HepG2 (cell line): ENCODE results near the gene MIF4GD. TPM values are rescaled to one million over a fixed set of nuclear protein-coding genes. Genes with fewer than 3 reads are reported as not detected.

Source experiments
- ATAC-seq: fragments of 200-7000 bp; cut with Tn5 transposase; 3 replicates; pipeline ENCODE4 v1.9.1; 2020; ENCODE audit warnings: mild to moderate bottlenecking, moderate library complexity
- BruUV-seq: library from RNA; stranded (reverse); fragments of 400-500 nt; replicated peaks from 2 replicates; lab custom pipeline; 2021; lab: Mats Ljungman, UMichigan
- CTCF ChIA-PET: fragments of 300-600 bp; formaldehyde crosslinking; extraction: SDS; loops from one replicate; lab custom pipeline; 2021; ENCODE audit warnings: low total read pairs, inconsistent platforms, low intra/inter-chr PET ratio; lab: Yijun Ruan, JAX
- POLR2A ChIA-PET: fragments of 350-600 bp; sonication (Branson Sonifier 250); formaldehyde crosslinking; loops from one replicate; lab custom pipeline; 2020; ENCODE audit warnings: antibody characterized with exemption, inconsistent platforms; lab: Yijun Ruan, JAX
- DNase-seq: peaks from one replicate; pipeline ENCODE4 v3.0.0-alpha.2; 2015; ENCODE audit warnings: low spot score
- FAIRE-seq: peaks from 3 replicates; lab custom pipeline; 2011; peaks lifted over from hg19 to GRCh38; lab: Jason Lieb, UNC
- H2AFZ ChIP-seq: one replicate; pipeline ENCODE4 v1.6.1; 2011; ENCODE audit warnings: low read length, inconsistent platforms
- H3K27ac ChIP-seq: fragments of 300-600 bp; 3 replicates; pipeline ENCODE4 v1.8.0; 2011; ENCODE audit warnings: mixed run types, mild to moderate bottlenecking, mixed read lengths, low read length, inconsistent platforms; ENCODE audit not compliant: insufficient read depth; ENCODE audit errors: extremely low read length
- H3K27me3 ChIP-seq, 2 experiments: fragments of 200-600 bp in 1 of 2; 2 replicates in 1 of 2; 3 replicates in 1 of 2; pipeline versions ENCODE4 v1.6.0 to v1.8.0; 2011; ENCODE audit warnings: low read length in 2 of 2, mild to moderate bottlenecking in 2 of 2, moderate library complexity in 2 of 2, inconsistent platforms in 1 of 2; ENCODE audit not compliant: insufficient read depth in 2 of 2, control insufficient read depth in 1 of 2
- H3K36me3 ChIP-seq, 2 experiments: fragments of 200-600 bp in 1 of 2; replicated peaks in 1 of 2; 2 replicates in 1 of 2; 3 replicates in 1 of 2; pipeline versions ENCODE4 v1.5.1 to v1.8.0; 2011; ENCODE audit warnings: low read length in 2 of 2, inconsistent platforms in 1 of 2; ENCODE audit not compliant: insufficient read depth in 2 of 2, control insufficient read depth in 1 of 2
- H3K4me1 ChIP-seq: 2 replicates; pipeline ENCODE4 v1.5.1; 2012; ENCODE audit warnings: low read length, inconsistent platforms; ENCODE audit not compliant: insufficient read depth
- H3K4me2 ChIP-seq: 2 replicates; pipeline ENCODE4 v1.6.0; 2011; ENCODE audit warnings: low read depth, low read length, inconsistent platforms
- H3K4me3 ChIP-seq, 3 experiments: fragments of 200-600 bp in 1 of 3; sonication (generic), shearing (Covaris generic) in 1 of 3; replicated peaks in 1 of 3; 2 replicates each; pipeline ENCODE4 v1.5.1; 2011 to 2016; ENCODE audit warnings: low read length in 3 of 3, inconsistent platforms in 2 of 3, low read depth in 2 of 3, mild to moderate bottlenecking in 2 of 3, control low read depth in 1 of 3, mixed read lengths in 1 of 3; ENCODE audit not compliant: insufficient read depth in 1 of 3
- H3K79me2 ChIP-seq: one replicate; pipeline ENCODE4 v1.6.1; 2011; ENCODE audit warnings: low read length, inconsistent platforms; ENCODE audit not compliant: insufficient read depth
- H3K9ac ChIP-seq: 2 replicates; pipeline ENCODE4 v1.6.0; 2011; ENCODE audit warnings: mild to moderate bottlenecking, low read depth, low read length, inconsistent platforms; ENCODE audit not compliant: insufficient read depth
- H3K9me3 ChIP-seq: 2 replicates; pipeline ENCODE4 v1.5.1; 2012; ENCODE audit warnings: mild to moderate bottlenecking, low read length
- H4K20me1 ChIP-seq: 2 replicates; pipeline ENCODE4 v1.6.0; 2011; ENCODE audit warnings: inconsistent platforms, mild to moderate bottlenecking, low read length, moderate library complexity; ENCODE audit not compliant: insufficient read depth
- HDAC2 ChIP-seq: sonication (generic); formaldehyde crosslinking; IDR thresholded peaks from 2 replicates; pipeline ENCODE4 v1.4.0; 2020; ENCODE audit warnings: missing genetic modification reagents
- RNF219 ChIP-seq: sonication (generic); formaldehyde crosslinking; IDR thresholded peaks from 2 replicates; pipeline ENCODE4 v1.5.0; 2020; ENCODE audit warnings: mild to moderate bottlenecking, missing genetic modification reagents
- SOX5 ChIP-seq: IDR thresholded peaks from 2 replicates; pipeline ENCODE4 v1.6.1; 2016; ENCODE audit warnings: borderline replicate concordance
- ZNF503 ChIP-seq: sonication (generic); formaldehyde crosslinking; IDR thresholded peaks from 2 replicates; pipeline ENCODE4 v1.4.0; 2020; ENCODE audit warnings: missing genetic modification reagents
- ZNF720 ChIP-seq: sonication (generic); formaldehyde crosslinking; IDR thresholded peaks from 2 replicates; pipeline ENCODE4 v1.4.0; 2020; ENCODE audit warnings: missing genetic modification reagents
- ZNF780A ChIP-seq: sonication (generic); formaldehyde crosslinking; IDR thresholded peaks from 2 replicates; pipeline ENCODE4 v1.8.0; 2022; ENCODE audit warnings: mild to moderate bottlenecking, missing genetic modification reagents, moderate library complexity
- WGBS: methylation state at CpG from one replicate; pipeline ENCODE4 v1.1.6; 2017; ENCODE audit warnings: low lambda C conversion rate; 5-methylcytosine and 5-hydroxymethylcytosine counted together
- in situ Hi-C: cut with HindIII; loops from 2 replicates; pipeline ENCODE4 v1.10.0; 2017; ENCODE audit warnings: low pct_unique_long_range_greater_than_20kb; ENCODE audit not compliant: extremely low pct_ligation_motif_present
- intact Hi-C: fragments of 100-400 bp; cut with micrococcal nuclease; formaldehyde crosslinking; loops from one replicate; pipeline ENCODE4 v1.10.0; 2022; ENCODE audit not compliant: unreplicated experiment
- polyA plus RNA-seq, 8 experiments: library from polyadenylated mRNA; depleted of rRNA in 3 of 8; stranded (reverse) in 7 of 8; unstranded in 1 of 8; fragments of >200 nt; fragmentation: Illumina TruSeq in 4 of 8; extraction: Trizol in 4 of 8; gene quantifications; 2 replicates each; pipeline versions ENCODE4 v1.2.1 to v1.2.3, GENCODE V29; 2011 to 2016; ENCODE audit warnings: low read depth in 4 of 8, missing spikeins in 1 of 8, mixed read lengths in 1 of 8; ENCODE audit not compliant: insufficient read depth in 1 of 8
- total RNA-seq, 5 experiments: library from RNA; depleted of rRNA; stranded (reverse); fragments of >200 nt; fragmentation: Illumina TruSeq; extraction: Trizol; gene quantifications; 2 replicates each; pipeline ENCODE4 v1.2.3, GENCODE V29; 2016; ENCODE audit warnings: low read depth in 1 of 5

Gene MIF4GD
- total and polyA plus RNA-seq, 2 of the 13 experiments (the other 11 are each of a cell fraction or from before 2014, with no cell fraction given): 14.0 to 28.0 TPM

- ATAC-seq: no peak
- POLR2A ChIA-PET: interaction anchor here (1.6 kb wide), 1 partner anchor 37 kb away, joined by 4 read pairs; no protein-coding TSS in a partner anchor
- Histone ChIP-seq H3K36me3 (peaks cover 56 to 83% of the 10 kb centered on the region in 2 experiments), H3K9me3 (no peaks in the 10 kb centered on the region), H4K20me1 (no peaks in the 10 kb centered on the region)
- CTCF ChIA-PET: no interaction called here
- in situ Hi-C loops: no loop called here
- TF ChIP-seq ZNF780A (CRISPR knock-in tag) (no peak), SOX5 (CRISPR knock-in tag) (no peak), HDAC2 (CRISPR knock-in tag) (no peak), ZNF720 (CRISPR knock-in tag) (no peak), RNF219 (CRISPR knock-in tag) (no peak), ZNF503 (no peak)
- TF ChIP-seq, all 625 proteins: peak for 0
- no peak overlapping the region for H3K27ac ChIP-seq
- no TSS peak for BruUV-seq
- H3K4me3 ChIP-seq: no peak overlapping the region
- no peaks in the 10 kb centered on the region for H3K4me1 ChIP-seq
- no peak overlapping the region for H3K4me2 ChIP-seq
- FAIRE-seq: no peak
- H3K79me2 ChIP-seq: no peaks in the 10 kb centered on the region
- H3K27me3 ChIP-seq: no peaks in the 10 kb centered on the region
- intact Hi-C loops: no loop called here
- no peak overlapping the region for H2AFZ ChIP-seq
- H3K9ac ChIP-seq: no peak overlapping the region
- WGBS: 95% methylated on average over 8 of the region's 8 CpGs
- DNase-seq: no peak
These were observed 40.0 kb downstream of the MIF4GD start for GRCh38 chr17:75231071-75231470.
